Occipital lobe (tissue), 2 donors: ENCODE data around the gene TMEM109. TPM values are rescaled to one million over a fixed set of nuclear protein-coding genes. Genes with fewer than 3 reads are reported as not detected.

Source experiments
- DNase-seq: peaks from one replicate; lab custom pipeline; 2025; lab: John Stamatoyannopoulos, UW
- total RNA-seq: library from RNA; depleted of rRNA; stranded (reverse); fragments of >200 nt; gene quantifications from one replicate; pipeline ENCODE4 v1.2.3, GENCODE V29; 2014

TMEM109 gene
- total RNA-seq, 1 donor from 2014 or later: 8.3 TPM

DNA sequence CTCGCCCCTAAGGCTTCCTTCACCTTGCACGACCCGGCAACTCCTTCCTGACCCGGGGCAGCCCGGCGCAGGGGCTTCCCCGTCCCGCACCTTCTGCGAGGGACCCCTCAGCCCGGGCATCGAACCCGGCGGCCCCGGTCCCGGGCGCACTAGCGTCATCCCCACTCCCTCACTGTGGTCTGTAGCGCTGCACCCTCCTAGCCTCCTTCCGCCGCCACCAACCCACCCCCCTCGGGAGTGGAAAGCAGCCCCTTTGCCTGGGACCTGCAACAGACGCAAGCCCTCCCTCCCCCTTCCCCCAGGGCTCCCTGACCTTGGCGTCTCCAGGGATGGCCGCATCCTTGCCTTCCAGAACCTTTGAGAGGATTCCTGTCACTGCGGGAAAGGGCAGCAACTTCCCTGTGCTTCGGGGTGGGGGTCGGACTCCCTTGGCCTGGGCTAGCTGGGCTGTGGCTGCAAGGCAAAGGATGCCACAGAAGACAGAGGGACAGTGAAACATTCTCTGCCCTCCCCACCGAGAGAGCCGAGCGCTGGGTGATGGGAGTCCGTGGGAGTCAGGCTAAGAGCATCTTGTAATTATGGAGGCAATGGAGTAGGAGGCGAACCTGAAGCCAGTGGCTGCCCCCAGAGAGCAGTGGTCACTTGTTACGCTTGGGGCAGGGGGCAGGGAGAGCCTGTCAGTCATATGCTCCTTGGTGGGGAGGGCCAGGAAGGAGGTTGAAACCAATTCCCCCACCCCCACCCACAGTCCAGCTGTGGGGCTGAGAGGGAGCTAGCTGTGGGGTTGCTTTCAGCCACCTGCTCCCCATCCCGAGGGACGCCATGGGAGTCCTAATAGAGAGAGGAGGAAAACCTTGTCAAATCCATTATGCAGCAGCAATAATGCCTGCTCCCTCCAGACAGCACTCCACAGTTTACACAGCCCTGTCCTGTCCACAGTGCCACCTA lies 11.2 kb downstream of the TMEM109 start:
- DNase-seq: peak; percentile 47

DNA sequence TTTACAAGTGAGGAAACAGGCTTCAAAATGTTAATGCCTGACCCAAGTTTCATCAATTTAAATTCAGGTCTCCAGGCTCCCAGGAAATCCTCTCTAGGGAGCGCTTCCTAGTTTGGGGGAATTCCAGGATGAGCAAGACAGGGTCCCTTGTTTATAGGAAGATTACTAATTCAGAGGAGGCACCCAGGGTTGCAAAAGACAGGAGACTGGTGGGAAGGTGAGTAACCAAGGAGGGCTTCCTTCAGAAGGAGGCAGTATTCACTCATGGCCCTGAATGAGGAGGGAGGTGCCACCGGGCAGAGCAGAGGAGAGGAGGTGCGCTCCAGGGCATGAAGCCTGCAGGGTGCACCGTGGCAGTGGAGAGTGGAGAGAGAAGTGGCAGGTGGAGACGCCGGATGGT lies 11.9 kb downstream of the TMEM109 start:
- DNase-seq: no peak

DNA sequence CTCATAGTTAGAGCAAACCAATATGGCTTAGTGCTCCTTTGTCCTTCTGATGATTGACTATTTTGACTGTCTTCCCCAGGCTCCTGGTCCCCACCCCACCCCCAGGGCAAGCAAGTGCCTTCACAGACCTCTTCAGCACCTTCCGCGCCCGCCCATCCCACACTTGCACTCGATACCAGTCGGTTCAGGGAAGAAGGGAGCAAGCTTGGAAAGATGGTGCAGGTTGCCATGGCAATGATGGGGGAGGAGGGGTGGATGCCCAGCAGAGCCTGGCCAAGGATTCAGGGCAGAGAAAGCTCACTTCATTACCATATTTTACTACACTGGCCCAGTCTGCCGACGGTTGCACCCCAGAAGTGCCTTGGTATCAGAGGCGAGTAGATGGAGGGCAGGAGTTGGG lies 12.5 kb downstream of the TMEM109 start:
- no peak for DNase-seq

DNA sequence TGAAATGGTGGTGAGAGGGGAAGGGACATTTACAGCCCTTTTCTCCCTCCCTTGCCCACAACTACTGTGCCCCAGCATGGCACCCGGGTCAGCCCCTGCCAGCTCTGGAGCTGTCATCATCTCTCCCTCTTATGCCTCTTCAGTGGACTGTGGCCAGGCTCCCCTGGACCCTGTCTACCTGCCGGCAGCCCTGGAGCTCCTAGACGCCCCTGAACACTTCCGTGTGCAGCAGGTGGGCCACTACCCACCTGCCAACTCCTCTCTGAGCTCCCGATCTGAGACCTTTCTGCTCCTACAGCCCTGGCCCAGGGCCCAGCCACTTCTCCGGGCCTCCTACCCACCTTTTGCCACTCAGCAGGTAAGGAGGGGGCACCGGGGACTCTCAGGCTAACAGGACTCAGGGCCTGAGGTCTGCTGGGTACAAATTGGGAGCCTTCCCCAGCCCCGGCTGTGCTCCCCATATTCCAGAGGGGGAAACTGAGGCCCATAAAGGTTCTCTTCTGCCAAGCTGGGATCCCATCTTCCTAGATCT lies 13.2 kb downstream of the TMEM109 start:
- no peak for DNase-seq

DNA sequence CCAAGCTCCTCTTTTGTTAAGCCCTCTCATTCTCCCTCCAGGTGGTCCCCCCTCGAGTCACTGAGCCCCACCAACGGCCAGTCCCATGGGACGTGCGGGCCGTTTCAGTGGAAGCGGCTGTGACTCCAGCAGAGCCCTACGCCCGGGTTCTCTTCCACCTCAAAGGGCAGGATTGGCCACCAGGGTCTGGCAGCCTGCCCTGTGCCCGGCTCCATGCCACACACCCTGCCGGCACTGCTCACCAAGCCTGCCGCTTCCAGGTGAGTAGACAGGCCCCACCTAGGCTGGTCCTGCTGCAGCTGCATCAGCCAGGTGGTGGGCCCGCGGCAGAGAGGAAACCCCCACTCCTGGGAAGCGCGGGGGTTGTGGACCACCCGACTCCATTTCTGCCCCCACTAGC lies 13.6 kb downstream of the TMEM109 start:
- DNase-seq: no peak

DNA sequence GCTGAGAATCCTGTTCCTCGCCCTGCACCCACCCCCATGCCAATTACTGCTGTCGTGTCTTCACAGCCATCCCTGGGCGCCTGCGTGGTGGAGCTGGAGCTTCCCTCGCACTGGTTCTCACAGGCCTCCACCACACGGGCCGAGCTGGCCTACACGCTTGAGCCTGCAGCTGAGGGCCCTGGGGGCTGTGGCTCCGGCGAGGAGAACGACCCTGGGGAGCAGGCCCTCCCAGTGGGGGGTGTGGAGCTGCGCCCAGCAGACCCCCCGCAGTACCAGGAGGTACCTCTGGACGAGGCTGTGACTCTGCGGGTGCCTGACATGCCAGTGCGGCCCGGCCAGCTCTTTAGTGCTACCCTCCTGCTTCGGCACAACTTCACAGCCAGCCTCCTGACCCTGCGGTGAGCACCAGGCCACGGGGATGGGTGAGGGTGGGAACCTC lies 14.6 kb downstream of the TMEM109 start:
- DNase-seq: no peak

DNA sequence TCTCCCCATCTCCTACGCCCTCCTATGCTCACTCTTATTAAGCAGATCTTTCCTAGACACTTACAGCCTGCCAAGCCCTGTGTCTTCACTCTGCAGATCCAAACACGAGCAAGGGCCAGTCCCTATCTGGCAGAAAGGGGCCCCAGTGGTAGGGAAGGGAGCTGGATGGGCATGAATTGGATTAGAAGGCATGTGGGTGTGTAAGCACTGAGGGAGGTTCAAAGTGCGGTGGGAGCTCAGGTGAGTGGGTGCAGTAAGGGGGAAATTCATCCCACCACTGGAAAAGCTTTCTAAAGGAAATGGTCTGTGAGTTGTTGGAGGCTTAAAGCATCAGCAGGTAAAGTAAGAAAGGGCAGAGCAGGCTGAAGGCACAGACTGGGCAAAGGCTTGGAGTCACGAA lies 15.8 kb downstream of the TMEM109 start:
- DNase-seq: no peak

DNA sequence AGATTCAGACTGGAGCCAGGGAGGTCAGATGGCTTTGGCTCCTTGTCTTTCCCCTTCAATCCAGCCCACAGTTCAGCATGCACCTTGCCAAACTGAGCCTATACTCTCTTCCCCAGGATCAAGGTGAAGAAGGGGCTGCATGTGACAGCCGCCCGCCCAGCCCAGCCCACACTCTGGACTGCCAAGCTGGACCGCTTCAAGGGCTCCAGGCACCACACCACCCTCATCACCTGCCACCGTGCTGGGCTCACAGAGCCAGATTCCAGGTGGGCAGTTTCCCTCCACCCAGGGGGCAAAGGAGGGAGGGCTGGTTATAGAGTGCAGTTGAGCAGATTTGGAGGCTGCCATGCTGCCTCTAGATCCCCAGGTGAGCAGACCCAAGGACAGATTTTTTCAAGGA lies 16.4 kb downstream of the TMEM109 start:
- no peak for DNase-seq

DNA sequence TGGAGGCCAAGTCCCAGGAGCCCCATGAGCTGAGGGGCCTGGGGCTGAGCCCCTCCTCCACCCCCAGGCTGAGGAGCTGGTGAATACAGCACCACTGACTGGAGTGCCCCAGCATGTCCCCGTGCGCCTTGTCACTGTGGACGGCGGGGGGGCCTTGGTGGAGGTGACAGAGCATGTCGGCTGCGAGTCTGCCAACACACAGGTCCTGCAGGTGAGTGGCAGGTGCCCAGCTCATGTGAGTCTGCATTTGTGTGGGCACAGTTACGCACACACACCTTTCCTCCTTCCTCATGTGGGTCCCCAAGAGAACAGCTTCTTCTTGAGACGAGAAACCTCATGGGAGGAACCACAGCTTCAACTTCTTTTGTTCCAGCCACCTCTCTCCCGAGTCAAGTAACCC lies 18.0 kb downstream of the TMEM109 start:
- no peak for DNase-seq

DNA sequence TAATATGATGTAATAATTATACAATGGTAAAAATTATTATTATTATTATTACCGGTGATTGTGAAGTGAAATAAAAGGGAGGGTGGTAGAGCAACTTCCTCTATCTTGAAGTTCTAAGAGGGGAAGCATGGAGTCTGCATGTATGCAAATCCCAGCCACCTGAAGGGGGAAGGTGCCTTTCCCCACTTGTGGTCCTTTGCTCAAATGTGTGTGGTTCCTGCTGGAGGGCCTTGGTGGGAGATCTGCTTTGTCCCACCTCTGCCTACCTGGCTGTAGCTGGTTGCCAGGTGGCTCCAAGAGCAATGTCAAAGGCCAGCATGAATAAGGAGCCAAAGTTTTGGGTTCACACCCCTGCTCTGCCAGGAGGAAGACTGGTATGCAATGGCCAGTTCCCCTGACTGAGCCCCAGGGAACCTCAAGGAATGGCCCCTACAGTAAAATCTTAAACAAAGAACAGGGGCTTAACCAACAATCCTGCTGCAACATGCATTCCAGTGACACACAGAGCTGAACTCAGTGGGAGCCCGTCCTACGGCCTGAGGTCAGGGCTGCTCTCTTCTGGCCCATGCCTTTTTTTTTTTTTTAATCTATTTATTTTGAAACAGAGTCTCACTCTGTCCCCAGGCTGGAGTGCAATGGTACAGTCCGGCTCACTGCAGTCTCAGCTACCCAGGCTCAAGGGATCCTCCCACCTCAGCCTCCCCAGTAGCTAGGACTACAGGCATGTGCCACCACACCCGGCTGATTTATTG lies 18.8 kb downstream of the TMEM109 start:
- DNase-seq: no peak

DNA sequence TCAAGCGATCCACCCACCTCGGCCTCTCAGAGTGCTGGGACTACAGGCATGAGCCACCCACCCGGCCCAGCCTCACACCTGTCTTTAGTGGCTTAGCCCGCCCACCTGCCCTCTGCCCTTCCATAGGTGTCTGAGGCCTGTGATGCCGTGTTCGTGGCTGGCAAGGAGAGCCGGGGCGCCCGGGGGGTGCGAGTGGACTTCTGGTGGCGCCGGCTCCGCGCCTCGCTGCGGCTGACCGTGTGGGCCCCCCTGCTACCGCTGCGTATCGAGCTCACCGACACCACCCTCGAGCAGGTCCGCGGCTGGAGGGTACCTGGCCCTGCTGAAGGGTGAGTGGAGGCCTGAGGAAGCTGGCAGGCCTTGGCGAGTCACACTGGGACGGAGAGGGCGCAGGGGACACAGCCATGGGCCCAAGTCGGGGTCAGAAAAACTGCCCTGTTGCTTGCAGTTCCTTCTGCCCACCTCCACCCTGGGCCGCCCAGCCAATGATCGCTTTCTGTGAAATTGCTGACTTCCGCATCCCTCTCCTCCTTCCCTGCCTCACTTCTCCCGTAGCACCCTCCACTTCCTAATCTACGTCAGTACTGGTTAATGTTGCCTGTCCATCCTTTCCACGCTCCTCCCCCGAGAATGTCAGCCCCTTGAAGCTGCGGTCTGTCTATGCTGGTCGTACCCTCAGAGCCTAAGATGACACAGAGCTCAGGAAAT lies 19.6 kb downstream of the TMEM109 start:
- no peak for DNase-seq

DNA sequence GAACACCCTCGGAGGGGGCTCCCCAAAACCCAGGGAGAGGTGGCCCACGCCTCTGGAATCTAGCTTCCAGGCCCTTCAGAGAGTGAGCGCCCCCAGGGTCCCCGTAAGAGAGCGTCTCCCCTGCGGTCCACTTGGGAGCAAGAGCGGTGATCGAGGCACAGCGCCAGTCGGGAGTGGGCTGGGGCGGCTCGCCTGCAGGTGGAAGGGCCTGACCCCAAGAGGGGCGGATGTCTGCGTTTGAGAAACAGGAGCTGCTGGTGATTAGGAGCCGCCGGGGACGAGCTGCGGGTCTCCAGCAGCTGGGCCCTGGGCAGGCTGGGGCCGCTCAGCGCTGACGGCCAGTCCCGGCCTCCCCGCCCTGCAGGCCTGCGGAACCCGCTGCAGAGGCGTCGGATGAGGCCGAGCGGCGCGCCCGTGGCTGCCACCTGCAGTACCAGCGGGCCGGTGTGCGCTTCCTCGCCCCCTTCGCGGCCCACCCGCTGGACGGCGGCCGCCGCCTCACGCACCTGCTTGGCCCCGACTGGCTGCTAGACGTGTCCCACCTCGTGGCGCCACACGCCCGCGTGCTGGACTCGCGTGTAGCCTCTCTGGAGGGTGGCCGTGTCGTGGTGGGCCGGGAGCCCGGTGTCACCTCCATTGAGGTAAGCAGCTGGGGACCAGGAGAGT lies 20.3 kb downstream of the TMEM109 start:
- DNase-seq: no peak

DNA sequence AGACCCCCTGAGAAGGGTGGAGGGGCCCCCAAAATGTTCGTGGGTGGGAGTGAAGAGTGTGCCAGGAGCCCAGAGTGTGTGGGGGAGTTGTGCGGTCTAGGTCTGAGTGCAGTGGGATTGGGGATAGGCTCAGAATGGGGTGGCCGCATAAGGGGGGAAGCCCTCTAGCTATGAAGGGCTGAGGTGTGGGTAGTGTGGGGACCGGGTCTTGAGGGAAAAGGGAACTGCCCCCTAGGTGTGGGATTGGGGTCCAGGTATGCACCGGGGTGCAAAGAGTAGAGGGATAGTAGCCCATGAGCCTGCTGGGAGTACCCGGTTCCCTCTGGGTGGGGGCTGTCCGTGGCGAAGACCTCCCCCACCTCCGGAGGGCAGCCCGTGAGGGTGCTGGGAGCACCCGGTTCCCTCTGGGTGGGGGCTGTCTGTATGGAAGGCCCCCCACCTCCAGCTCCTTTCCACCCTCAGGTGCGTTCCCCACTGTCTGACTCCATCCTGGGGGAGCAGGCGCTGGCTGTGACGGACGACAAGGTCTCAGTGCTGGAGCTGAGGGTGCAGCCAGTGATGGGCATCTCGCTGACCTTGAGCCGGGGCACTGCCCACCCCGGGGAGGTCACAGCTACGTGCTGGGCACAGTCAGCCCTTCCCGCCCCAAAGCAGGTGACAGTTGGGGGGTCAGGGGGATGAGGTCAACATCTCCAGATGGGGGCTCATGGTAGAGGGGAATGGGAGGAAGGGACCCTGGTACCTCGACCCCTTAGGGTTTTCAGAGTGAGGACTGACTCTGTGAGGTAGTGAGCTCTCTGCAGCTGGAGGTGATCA lies 21.0 kb downstream of the TMEM109 start:
- no peak for DNase-seq

DNA sequence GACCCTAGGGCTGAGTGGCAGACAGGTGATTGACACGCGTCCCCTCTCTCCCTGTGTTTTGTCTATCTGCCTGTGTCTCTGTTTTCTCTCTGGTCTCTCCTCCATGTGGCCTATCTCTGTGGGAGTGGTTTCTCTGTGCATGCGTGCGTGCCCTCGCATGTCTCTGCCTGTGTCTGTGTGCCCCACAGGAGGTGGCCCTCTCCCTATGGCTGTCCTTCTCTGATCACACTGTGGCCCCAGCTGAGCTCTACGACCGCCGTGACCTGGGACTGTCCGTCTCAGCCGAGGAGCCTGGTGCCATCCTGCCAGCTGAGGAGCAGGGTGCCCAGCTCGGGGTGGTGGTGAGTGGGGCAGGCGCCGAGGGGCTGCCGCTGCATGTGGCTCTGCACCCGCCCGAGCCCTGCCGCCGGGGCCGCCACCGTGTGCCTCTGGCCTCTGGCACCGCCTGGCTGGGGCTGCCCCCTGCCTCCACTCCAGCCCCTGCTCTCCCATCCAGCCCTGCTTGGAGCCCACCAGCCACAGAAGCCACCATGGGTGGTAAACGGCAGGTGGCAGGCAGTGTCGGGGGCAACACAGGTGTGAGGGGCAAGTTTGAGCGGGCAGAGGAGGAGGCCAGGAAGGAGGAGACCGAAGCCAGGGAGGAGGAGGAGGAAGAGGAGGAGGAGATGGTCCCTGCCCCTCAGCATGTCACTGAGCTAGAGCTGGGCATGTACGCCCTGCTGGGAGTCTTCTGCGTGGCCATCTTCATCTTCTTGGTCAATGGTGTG lies 21.9 kb downstream of the TMEM109 start:
- no peak for DNase-seq

DNA sequence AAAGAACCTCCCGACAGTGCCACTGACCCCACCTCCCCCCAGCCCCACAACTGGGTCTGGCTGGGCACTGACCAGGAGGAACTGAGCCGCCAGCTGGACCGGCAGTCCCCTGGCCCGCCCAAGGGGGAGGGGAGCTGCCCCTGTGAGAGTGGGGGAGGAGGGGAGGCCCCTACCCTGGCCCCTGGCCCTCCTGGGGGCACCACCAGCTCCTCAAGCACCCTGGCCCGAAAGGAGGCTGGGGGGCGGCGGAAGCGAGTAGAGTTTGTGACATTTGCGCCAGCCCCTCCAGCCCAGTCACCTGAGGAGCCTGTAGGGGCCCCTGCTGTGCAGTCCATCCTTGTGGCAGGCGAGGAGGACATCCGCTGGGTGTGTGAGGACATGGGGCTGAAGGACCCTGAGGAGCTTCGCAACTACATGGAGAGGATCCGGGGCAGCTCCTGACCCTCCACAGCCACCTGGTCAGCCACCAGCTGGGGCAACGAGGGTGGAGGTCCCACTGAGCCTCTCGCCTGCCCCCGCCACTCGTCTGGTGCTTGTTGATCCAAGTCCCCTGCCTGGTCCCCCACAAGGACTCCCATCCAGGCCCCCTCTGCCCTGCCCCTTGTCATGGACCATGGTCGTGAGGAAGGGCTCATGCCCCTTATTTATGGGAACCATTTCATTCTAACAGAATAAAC lies 22.6 kb downstream of the TMEM109 start:
- no peak for DNase-seq

DNA sequence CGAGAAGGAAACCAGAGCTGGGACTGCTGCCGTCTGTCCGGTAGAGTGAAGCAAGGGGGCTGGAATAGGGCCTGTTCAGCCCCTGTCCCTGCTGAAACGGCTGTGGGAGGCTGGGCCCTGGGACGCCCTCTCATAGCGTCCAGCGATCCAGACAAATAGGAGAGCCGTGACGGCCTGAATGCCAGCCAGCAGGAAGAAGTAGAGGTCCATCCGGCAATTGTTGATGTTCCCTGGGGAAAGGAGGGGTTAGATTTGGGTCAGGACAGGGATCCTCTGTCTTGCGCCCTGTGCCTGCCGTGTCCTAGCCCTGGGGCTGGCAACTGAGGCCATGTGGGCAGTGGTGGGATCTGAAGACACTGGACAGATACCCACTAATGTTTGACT lies 23.2 kb downstream of the TMEM109 start:
- DNase-seq: no peak

DNA sequence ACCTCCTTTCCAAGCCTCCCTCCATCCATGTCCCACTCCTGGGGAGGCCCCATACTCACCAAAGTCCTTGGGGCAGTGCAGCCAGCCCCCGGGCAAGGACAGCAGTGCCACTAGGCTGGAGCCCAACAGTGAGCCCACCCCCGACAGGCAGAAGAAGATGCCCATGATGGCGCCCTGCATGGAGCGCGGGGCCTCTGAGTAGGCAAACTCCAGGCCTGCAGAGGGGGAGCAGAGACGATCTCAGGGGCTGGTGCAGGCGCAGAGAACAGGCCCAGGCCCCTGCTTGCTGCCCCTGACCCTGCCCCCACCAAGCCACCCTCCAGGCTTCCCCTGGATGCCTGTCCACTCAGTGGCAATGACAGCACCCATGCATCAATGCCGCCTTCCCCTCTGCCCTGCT lies 23.9 kb downstream of the TMEM109 start:
- DNase-seq: no peak

DNA sequence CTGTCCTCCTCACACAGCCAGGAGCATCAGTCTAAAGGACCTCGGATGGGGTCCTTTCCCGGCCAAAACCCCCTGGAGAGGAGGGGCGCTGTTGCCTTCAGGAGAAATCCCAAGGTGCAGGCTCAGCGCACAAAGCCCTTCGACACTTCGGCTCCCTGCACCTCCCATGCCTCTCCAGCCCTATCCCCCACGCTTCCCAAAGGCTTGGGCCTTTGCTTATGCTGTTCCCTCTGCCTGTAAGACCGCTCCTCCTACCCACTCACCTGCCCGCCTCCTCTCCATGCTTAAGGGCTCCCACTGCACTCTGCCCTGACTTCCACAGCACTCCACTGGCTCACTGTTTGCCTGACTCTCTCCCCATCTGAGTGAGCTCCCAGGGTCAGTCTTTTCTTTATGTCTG lies 24.5 kb downstream of the TMEM109 start:
- DNase-seq: no peak

DNA sequence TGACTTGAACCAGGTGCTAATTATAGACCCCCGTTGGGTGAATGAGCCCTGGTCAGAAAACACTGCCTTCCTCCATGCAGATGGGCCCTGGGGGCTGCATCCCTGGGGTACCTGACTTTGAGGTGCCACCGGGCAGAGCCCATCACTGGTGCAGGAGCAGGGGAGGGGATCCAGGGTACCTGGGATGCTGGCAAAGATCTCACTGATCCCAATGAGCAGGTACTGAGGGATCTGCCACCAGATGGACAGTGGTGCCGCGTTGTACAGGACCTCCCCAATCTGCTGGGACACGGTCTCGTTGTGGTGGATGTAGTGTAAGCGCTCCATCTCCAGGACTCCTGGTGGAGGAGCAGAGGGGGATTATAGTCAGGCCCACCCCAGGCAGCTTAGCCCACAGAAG lies 25.3 kb downstream of the TMEM109 start:
- no peak for DNase-seq
